Measurements from ENCODE around the gene TMEM222.
"Not testable (repeated sequence)": the region's sequence is repeated elsewhere in the genome, so short reads cannot be mapped to it uniquely, and the experiment has no call there.

Gene TMEM222

DNA sequence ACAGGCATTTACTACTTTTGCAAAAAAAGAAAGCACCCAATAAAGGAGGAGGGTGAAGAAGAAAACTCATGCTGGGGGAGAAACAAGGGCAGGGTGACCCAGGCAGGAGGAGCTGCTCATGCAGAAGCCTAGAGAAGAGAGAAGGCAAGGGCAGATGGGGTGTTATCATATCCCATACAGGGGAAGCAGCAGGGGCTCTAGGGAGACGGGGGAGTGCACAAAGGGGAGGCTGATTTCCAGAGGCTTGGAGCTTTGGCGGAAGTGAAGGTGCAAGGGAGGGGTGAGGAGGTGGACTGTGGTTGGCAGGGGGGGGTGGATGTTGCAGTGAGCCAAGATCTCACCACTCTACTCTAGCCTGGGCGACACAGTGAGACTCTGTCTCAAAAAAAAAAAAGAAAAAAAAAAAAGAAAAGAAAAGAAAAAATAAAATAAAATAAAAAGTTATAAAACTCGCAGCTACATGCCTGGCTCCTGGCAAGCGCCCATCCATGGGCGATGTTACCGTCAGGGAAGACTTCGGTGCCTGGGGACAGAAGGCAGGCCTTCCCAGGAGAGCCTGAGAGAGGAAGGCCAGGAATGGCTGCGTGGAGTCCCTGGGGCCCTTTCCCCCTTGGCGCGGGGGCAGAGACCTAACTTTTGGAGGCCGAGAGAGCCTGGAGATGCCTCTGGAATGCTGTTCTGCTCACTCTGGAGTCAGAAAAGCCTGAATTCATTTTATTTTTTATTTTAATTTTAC lies 56.0 kb downstream of the TMEM222 start:
- DNase-seq (ENCODE audit: extremely low read depth in 1 of 2, low read depth in 1 of 2), result no peak

- no peak for DNase-seq (ENCODE audit: extremely low read depth in 1 of 2, low read depth in 1 of 2)
Observed at GRCh38 chr1:27379564-27380122, 57.7 kb downstream of the TMEM222 start.

GRCh38 chr1:27380224-27380623 lies 58.3 kb downstream of the TMEM222 start:
- no peak for DNase-seq (ENCODE audit: extremely low read depth in 1 of 2, low read depth in 1 of 2)

- no peak for DNase-seq (ENCODE audit: extremely low read depth in 1 of 2, low read depth in 1 of 2)
Observed at GRCh38 chr1:27380766-27381733, 59.1 kb downstream of the TMEM222 start.

DNA sequence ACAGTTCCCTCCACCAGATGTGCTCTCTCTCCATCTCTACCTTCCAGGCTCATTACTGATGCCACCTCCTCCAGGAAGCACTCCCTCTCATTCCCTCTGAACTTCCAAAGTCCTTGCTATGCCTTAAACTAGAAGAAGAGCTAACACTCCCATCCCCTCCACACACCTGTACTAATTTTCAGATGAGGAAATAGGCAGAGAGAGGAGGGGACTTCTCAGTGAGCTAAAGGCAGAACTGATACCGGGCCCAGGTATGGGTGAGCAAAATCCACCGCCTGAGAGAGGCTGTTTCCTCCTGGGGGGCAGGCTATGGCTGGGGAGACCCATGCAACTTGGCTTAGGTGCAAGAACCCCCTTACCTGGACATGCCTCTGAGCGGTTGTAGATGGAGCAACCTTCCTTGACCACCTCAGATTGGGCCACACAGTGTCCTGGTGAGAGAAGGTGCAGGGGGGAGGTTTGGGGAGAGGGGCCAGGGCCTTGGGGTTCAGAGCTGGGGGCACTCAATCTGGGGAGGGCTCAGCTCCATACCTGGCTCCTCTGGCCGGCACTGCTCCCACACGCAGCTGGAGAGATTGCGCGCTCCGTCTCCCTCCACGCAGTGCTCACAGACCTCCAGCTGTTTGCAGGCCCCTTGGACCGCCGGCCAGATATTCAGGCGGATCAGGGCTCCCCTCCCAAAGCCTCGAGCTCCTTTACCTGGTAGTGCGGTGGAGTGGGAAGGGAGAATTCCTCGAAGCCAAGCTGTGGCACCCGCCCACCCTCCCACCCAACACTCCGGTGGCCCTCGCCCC lies 60.2 kb downstream of the TMEM222 start:
- no peak for DNase-seq (ENCODE audit: extremely low read depth in 1 of 2, low read depth in 1 of 2)

DNA sequence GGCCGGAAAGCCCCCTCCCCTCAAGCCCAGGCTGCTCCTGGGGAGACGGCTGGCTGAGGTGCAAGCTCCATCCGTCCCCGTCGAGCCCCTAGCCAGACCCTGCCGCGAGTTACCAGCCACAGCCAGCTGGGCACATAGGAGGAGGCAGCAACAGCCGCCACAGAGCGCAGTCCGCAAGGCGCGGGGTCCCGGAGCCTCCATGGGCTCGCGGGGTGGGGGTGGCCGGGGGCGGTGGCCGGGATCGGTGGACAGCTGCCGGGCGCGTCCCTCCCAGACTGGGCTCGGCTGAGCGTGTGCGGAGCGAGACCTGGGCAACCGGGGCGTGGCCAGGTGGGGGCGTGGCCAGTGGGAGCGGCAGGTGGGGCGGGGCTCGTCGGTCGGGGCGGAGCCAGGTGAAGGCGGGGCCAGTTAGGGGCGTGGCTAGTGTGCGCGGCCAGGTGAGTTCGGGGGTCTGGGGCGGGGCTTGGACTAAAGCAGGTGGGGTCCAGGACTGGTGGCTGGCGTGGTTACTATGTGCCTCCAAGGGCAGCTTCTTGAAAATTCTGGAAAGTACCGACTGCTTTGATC lies 61.2 kb downstream of the TMEM222 start, which contains the start of gene CD164L2:
TSS of gene CD164L2 (minus strand) at position 295 of the 567 bp plus-strand sequence. CDS start at position 201, 94 bp downstream.
- DNase-seq (ENCODE audit: extremely low read depth in 1 of 2, low read depth in 1 of 2), result no peak

DNA sequence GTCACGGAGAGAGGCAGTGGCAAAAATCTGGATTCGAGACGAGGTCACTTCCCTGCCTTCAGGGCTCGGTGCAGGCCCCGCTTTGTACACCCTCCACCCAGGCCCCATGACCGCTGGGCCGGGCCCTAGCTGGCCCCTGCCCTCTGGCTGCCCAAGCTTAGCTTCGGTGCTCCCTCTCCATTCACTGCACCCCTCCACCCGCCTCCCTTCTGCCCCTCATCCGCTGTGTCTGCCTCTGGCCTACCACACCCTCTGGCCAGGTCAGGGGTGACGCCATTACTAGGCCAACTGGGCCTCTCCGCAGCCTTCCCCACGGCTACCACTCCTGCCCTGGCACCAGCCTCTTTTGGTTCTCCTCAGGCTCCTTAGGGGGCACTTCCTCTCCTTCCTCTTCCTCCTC lies 61.7 kb downstream of the TMEM222 start:
- no peak for DNase-seq (ENCODE audit: extremely low read depth in 1 of 2, low read depth in 1 of 2)

DNA sequence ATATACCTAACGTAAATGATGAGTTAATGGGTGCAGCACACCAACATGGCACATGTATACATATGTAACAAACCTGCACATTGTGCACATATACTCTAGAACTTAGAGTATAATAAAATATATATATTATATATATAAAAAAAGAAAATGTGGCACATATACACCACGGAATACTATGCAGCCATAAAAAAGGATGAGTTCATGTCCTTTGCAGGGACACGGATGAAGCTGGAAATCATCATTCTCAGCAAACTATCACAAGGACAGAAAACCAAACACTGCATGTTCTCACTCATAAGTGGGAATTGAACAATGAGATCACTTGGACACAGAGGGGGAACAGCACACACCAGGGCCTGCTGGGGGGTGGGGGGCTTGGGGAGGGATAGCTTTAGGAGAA lies 62.8 kb downstream of the TMEM222 start:
- not testable (repeated sequence) for DNase-seq (ENCODE audit: extremely low read depth in 1 of 2, low read depth in 1 of 2)

Data from stimulated activated CD8-positive, alpha-beta memory T cell treated with anti-CD3 and anti-CD28 coated beads, Interleukin-7, amount 100 ng/mL, for 48 hours (primary cell).